ENCODE measurements around the gene PCSK6.

DNA sequence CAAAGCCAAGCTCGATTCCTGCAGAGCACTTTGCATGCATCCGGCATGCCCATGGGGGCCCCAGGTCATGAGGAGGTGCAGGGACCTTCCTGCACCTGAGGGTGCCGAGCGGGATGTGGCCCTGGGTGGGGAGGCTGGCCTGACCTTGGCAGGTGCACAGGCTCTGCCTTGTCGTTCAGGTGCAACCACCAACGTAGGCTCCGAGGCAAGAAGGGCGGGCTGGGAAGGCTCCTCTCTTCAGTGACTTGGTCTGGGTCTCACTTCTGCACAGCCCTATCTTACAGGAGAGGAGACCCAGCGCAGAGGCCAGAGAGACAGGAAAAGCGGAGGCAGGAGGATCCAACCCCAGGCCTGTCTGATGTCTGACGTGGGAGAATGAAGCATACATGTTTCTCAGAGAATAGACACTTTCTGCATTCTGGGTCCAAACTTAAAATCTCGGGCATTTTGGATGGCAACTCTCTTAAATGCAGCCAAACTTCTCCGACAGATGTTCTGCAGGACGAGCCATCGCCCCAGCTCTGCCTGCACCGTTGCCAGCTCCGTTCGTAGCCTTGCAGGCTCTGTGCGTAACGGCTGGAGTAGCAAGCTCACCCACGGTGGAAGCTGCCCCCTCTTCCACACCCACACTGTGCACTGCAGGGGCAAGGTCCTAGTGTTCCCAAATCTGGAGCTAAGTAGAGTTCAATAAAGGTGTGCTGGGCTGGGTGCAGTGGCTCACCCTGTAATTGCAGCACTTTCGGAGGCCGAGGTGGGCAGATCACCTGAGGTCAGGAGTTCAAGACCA is 133.6 kb downstream of the PCSK6 start:
- TF ChIP-seq, protein P1, sequence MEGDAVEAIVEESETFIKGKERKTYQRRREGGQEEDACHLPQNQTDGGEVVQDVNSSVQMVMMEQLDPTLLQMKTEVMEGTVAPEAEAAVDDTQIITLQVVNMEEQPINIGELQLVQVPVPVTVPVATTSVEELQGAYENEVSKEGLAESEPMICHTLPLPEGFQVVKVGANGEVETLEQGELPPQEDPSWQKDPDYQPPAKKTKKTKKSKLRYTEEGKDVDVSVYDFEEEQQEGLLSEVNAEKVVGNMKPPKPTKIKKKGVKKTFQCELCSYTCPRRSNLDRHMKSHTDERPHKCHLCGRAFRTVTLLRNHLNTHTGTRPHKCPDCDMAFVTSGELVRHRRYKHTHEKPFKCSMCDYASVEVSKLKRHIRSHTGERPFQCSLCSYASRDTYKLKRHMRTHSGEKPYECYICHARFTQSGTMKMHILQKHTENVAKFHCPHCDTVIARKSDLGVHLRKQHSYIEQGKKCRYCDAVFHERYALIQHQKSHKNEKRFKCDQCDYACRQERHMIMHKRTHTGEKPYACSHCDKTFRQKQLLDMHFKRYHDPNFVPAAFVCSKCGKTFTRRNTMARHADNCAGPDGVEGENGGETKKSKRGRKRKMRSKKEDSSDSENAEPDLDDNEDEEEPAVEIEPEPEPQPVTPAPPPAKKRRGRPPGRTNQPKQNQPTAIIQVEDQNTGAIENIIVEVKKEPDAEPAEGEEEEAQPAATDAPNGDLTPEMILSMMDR (IDR thresholded peaks at IDR 0.05; ENCODE audit: low read length): no peak
- TF ChIP-seq EZH2phosphoT487 (IDR thresholded peaks at IDR 0.05; ENCODE audit: low read length) (no peak), EZH2 (optimal IDR thresholded peaks at IDR 0.05; ENCODE audit: low read depth, low read length) (no peak)

Measured in MM.1S (cell line).